Activated naive CD4-positive, alpha-beta T cell treated with anti-CD3 and anti-CD28 coated beads for 36 hours (primary cell): ENCODE results near the gene MARCHF10. TPM values are rescaled to one million over a fixed set of nuclear protein-coding genes. Genes with fewer than 3 reads are reported as not detected.
A peak's percentile ranks its signal among the peaks of the same experiment; 100 is the strongest.

ENCODE experiments used
- CTCF ChIA-PET: fragments of 350-600 bp; sonication (Branson Sonifier 250); formaldehyde crosslinking; loops from one replicate; lab custom pipeline; 2021; ENCODE audit warnings: antibody characterized with exemption; lab: Charles Lee
- DNase-seq: peaks from one replicate; pipeline ENCODE4 v3.0.0-alpha.2; 2020
- H3K27ac Mint-ChIP-seq: one replicate; pipeline ENCODE4 v1.8.0; 2021; ENCODE audit warnings: mild to moderate bottlenecking, mixed read lengths
- H3K27me3 Mint-ChIP-seq: one replicate; pipeline ENCODE4 v1.8.0; 2021; ENCODE audit warnings: low read depth, mixed read lengths
- H3K36me3 Mint-ChIP-seq: one replicate; pipeline ENCODE4 v1.8.0; 2021; ENCODE audit warnings: low read depth, mixed read lengths
- H3K4me1 Mint-ChIP-seq: one replicate; pipeline ENCODE4 v1.8.0; 2021; ENCODE audit warnings: low read depth, mixed read lengths
- H3K4me3 Mint-ChIP-seq: one replicate; pipeline ENCODE4 v1.8.0; 2021; ENCODE audit warnings: mild to moderate bottlenecking, moderate library complexity, mixed read lengths
- H3K9me3 Mint-ChIP-seq: one replicate; pipeline ENCODE4 v1.8.0; 2021; ENCODE audit warnings: mixed read lengths
- intact Hi-C: fragments of 100-400 bp; cut with micrococcal nuclease; formaldehyde crosslinking; loops from one replicate; pipeline ENCODE4 v1.15.1; 2023
- total RNA-seq, 2 experiments: library from RNA; stranded (reverse); gene quantifications; one replicate each; pipeline ENCODE4 v1.2.3, GENCODE V29; 2021

MARCHF10 gene
- total RNA-seq, 2 experiments from 2014 or later: not detected

DNA sequence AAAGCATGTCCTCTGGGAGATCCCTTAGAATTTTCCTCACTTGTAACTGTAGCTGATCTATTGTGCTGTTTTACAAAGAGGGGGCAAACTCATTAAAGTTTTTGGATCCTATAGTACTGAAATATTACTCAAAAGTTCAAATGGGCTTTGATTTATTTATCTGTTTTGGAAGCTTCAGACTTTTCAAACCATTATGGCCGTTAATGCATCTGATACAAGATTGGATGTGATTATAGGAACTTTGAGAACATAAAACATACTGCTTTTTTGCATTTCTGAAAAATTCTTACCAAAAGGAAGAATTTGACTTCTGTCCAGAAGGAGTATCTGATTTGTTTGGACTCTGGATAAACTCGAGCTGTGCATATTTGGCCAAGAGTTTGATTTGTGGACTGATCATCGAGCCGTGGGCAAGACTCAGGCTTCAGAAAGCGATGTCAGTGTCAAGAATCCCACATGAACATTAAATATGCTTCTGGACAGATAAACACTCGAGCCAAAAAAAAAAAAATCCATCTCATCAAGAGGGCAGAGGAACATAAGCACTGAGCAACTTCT is 8.2 kb upstream of the MARCHF10 start:
- CTCF ChIA-PET: no interaction called here
- H3K27ac Mint-ChIP-seq: no peak overlapping the region
- no peak for DNase-seq
- intact Hi-C loops: no loop called here
- H3K9me3 Mint-ChIP-seq: peaks cover 8% of the 10 kb centered on the region
- peaks cover 6% of the 10 kb centered on the region for H3K4me1 Mint-ChIP-seq
- no peak overlapping the region for H3K4me3 Mint-ChIP-seq
- no peaks in the 10 kb centered on the region for H3K36me3 Mint-ChIP-seq
- peaks cover 11% of the 10 kb centered on the region for H3K27me3 Mint-ChIP-seq

DNA sequence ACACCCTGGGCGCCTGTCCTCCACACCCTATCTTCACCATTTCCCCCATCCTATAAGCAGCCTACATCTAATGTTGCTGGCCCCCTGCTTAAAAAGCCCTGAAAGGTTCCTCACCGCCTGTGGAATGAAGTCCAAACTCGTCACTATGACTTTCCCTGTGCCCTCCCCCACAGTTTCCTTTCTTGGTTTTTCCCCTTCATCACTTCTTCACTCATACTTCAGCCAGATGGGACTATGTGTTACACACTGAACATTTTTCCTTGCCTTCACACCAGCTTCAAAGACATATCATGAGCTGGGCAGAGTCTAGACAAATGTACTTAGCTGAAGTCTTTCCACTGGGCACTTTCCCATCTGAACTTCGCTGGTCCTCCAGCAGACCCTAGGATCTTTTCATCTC is 1.5 kb upstream of the MARCHF10 start:
- Mint-ChIP-seq H3K36me3 (no peaks in the 10 kb centered on the region), H3K27me3 (peaks cover 31% of the 10 kb centered on the region), H3K4me1 (peaks cover 5% of the 10 kb centered on the region), H3K4me3 (no peak overlapping the region), H3K27ac (no peak overlapping the region), H3K9me3 (peaks cover 8% of the 10 kb centered on the region)
- DNase-seq: no peak
- CTCF ChIA-PET: no interaction called here
- intact Hi-C loops: no loop called here

DNA sequence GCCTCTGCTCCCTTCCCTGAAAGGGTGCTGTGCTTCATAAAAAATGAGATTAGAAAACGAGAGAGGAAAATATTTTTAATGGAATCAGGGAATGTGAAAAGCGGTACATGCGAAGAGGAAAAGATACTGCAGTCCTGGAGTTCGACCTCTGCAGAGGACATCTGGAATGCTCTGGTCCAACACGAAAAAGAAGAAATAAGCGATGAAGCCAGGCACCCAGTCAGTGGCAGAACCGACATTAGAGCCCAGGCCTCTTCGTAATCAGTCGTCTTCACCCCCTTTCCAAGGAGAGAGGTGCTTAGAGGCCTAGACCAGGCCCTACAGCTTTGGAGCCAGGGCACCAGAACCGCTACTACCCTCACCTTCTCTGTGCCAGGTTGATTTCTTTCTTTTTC is 459 bp upstream of the MARCHF10 start:
- Mint-ChIP-seq H3K36me3 (no peaks in the 10 kb centered on the region), H3K4me3 (no peak overlapping the region), H3K27ac (no peak overlapping the region), H3K4me1 (peaks cover 5% of the 10 kb centered on the region), H3K27me3 (peaks cover 40% of the 10 kb centered on the region), H3K9me3 (peaks cover under 1% of the 10 kb centered on the region)
- intact Hi-C loops: no loop called here
- CTCF ChIA-PET: interaction anchor here (0.7 kb wide), 1 partner anchor 45 kb away, joined by 3 read pairs; no protein-coding TSS in a partner anchor
- no peak for DNase-seq

DNA sequence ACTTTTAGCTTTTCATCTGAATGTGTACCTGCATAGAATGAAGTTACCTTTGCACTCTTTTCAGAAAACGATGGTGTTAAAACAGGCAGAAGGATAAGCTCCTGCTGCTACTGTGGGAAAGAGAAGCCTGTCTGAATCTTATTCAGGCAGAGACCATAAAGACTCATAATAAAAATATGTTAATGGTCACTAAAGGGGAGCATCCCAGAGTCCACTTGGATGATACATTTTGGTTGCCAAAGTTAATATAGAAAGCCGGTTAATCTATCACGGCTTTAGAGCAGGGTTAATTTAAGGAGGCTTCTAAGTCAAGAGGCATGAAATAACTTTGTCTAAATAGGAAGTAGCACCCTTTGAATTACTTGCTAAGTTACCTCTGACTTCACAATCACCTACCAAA is 2.9 kb downstream of the MARCHF10 start:
- H3K4me3 Mint-ChIP-seq: no peak overlapping the region
- no peak for DNase-seq
- H3K36me3 Mint-ChIP-seq: no peaks in the 10 kb centered on the region
- CTCF ChIA-PET: no interaction called here
- intact Hi-C loops: no loop called here
- no peak overlapping the region for H3K27ac Mint-ChIP-seq
- H3K4me1 Mint-ChIP-seq: peaks cover 5% of the 10 kb centered on the region
- H3K27me3 Mint-ChIP-seq: peaks cover 47% of the 10 kb centered on the region
- H3K9me3 Mint-ChIP-seq: no peaks in the 10 kb centered on the region

DNA sequence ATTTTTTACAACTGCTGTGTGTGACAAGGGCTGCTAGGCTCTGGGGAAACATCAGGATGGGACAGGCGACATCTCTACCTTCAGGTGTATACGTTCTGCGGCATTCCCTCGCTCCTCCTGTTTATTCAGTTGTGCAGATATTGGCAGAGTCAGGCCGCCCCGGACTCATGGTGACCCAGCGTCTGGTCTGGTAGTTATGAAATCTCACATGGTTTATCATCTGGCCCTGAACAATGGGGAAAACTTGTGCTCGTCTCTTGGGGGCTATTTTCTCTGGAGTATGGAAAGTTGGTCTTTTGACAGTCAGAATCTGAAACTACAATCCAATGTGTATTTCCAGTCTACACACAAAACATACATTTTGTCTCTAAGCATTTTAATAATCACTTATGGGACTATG is 3.3 kb downstream of the MARCHF10 start:
- H3K27ac Mint-ChIP-seq: no peak overlapping the region
- H3K27me3 Mint-ChIP-seq: peaks cover 48% of the 10 kb centered on the region

DNA sequence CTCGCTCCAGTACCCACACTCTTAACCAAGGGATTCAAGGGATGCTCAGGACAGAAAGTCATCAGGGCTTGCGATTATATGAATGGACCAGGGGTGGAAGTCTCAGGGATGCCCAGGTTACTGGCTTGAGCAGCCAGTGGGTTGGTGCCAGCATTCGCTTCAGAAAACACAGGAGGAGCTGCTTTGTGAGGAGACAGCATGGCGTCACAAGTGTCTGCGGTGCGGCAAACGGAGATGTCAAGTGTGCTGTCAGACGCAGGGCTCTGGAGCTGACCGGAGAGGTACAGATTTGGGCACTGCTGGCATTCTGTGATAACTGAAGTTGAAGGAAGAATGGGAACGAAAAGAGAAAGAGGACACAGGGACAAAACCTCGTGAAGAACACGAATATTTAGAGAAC is 4.1 kb downstream of the MARCHF10 start:
- H3K27ac Mint-ChIP-seq: no peak overlapping the region
- intact Hi-C loops: no loop called here
- H3K36me3 Mint-ChIP-seq: no peaks in the 10 kb centered on the region
- peaks cover 50% of the 10 kb centered on the region for H3K27me3 Mint-ChIP-seq
- no peaks in the 10 kb centered on the region for H3K4me1 Mint-ChIP-seq
- DNase-seq: no peak
- CTCF ChIA-PET: no interaction called here
- no peak overlapping the region for H3K4me3 Mint-ChIP-seq
- no peaks in the 10 kb centered on the region for H3K9me3 Mint-ChIP-seq

More for the DNA sequence above, 3.3 kb downstream of the MARCHF10 start:
- DNase-seq: no peak
- Mint-ChIP-seq H3K4me3 (no peak overlapping the region), H3K4me1 (peaks cover 5% of the 10 kb centered on the region), H3K36me3 (no peaks in the 10 kb centered on the region), H3K9me3 (no peaks in the 10 kb centered on the region)
- intact Hi-C loops: no loop called here
- CTCF ChIA-PET: no interaction called here

DNA sequence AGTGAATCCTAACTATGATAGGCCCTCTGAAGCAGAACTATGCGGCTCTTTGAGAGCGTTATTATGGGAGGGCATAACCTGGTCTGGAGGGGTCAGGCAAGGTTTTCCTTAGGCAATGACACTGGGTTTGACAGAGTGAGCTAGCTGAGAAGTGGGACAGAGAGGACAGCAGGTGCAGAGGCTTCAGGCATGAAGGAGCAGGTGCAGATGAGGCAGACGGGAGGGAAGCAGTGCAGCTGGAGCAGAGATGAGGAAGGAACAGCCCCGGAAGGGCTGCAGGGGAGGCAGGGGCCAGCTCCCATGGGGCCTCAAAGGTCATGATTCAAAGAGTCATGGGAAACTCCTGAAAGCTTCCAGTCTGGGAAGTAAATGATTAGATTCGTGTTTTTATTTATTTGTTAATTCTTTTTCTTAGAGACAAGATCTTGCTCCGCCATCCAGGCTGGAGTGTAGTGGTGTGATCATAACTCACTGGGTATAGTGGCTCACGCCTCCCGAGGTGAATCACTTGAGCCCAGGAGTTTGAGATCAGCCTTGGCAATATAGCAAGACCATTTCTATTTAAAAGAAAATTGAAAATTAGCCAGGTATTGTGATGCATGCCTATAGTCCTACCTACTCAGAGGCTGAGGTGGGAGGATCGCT is 5.4 kb downstream of the MARCHF10 start:
- CTCF ChIA-PET: no interaction called here
- Mint-ChIP-seq H3K4me3 (no peak overlapping the region), H3K9me3 (no peaks in the 10 kb centered on the region), H3K27ac (no peak overlapping the region), H3K27me3 (peaks cover 50% of the 10 kb centered on the region), H3K36me3 (no peaks in the 10 kb centered on the region), H3K4me1 (no peaks in the 10 kb centered on the region)
- no peak for DNase-seq
- intact Hi-C loops: no loop called here

DNA sequence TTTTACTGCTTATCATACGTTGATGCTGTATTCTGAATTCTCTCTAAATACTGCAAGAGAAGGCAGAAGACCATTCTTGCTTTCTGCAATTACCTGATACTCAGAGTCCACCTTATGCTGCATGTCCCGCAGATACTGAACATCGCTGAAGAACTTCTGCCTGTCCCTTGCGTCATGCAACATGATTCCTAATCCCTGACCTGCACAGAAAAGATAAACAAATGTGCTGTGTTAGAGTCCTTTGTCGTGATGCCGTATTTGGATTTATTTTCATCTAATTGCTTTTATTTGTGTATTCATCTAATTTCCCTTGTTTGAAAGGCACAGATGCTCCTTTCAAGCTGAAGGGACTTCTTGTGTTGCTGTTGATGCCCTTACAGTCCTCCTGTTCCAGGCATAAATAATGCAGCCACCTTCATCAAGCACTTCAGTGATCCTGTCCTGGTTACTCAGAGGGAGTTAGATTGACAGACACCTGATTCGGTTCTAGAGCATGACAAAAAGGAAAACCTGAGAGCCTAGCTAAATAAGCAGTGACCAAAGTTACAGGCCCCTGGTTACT is 6.5 kb downstream of the MARCHF10 start:
- no peaks in the 10 kb centered on the region for H3K4me1 Mint-ChIP-seq
- peaks cover 42% of the 10 kb centered on the region for H3K27me3 Mint-ChIP-seq
- no peak for DNase-seq
- H3K36me3 Mint-ChIP-seq: no peaks in the 10 kb centered on the region
- H3K27ac Mint-ChIP-seq: no peak overlapping the region
- no peaks in the 10 kb centered on the region for H3K9me3 Mint-ChIP-seq
- CTCF ChIA-PET: no interaction called here
- intact Hi-C loops: no loop called here
- no peak overlapping the region for H3K4me3 Mint-ChIP-seq

DNA sequence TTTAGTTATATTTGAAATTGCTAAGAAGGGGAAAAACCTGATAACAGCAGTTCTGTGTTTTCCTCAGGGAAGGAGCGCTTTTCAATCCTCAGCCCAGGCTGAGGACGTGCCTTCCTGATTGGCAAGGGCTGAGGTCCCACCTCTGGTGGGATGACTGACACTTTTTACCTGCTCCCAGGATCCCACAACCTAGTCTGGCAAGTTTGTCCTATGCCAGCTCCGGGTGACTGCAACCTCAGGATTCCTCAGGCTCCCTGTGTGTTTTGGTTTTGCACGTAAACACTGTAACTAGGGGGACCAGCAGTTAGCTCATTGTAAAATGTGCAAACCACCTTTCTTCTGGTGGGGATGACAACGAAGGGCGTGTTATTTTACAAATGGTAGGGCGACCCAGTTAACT is 7.5 kb downstream of the MARCHF10 start:
- Mint-ChIP-seq H3K9me3 (no peaks in the 10 kb centered on the region), H3K4me3 (no peak overlapping the region), H3K4me1 (no peaks in the 10 kb centered on the region), H3K27ac (no peak overlapping the region), H3K27me3 (peaks cover 35% of the 10 kb centered on the region), H3K36me3 (no peaks in the 10 kb centered on the region)
- intact Hi-C loops: no loop called here
- CTCF ChIA-PET: no interaction called here
- no peak for DNase-seq

DNA sequence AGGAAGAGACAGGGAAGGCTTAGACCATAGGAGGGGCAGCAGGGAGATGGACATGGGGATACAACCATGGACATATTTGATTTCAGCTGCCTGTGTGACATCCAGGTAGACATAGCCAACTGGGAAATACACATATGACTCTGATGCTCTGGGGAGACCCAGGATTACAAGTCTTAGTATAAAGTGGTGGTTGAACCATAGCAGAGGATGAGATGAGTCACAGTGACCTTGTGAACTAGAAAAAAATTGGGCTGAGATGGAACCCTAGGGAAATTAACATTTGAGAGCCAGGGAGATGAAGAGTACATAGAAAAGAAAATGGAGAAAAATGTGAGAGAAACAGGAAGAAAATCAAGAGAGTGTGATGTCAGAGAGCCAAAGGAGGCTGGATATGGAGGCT is 10.2 kb downstream of the MARCHF10 start:
- H3K9me3 Mint-ChIP-seq: no peaks in the 10 kb centered on the region
- H3K4me1 Mint-ChIP-seq: peaks cover 9% of the 10 kb centered on the region
- intact Hi-C loops: no loop called here
- no peak overlapping the region for H3K27ac Mint-ChIP-seq
- CTCF ChIA-PET: no interaction called here
- H3K4me3 Mint-ChIP-seq: no peak overlapping the region
- no peaks in the 10 kb centered on the region for H3K36me3 Mint-ChIP-seq
- DNase-seq: no peak
- H3K27me3 Mint-ChIP-seq: peaks cover 25% of the 10 kb centered on the region

DNA sequence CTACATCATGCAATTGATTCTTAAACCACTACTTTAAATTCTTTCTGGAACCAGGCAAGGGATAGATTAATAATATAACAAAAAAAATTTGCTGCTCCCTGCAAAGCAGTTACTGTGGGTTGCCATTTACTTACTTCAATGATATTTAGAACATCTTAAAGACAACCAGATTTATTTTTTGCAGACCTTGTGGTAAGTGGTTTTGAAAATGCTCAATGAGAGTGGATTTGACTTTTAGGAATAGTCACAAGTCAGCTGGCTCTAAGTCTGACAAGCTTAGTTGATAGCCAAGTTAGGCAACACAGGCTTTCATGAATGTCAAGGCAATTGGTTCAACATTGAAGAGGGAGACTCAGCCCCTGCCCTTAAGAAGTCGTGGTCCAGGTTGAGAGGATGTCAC is 11.8 kb downstream of the MARCHF10 start:
- Mint-ChIP-seq H3K9me3 (no peaks in the 10 kb centered on the region), H3K4me3 (no peak overlapping the region), H3K27ac (no peak overlapping the region), H3K4me1 (peaks cover 9% of the 10 kb centered on the region), H3K27me3 (peaks cover 18% of the 10 kb centered on the region), H3K36me3 (no peaks in the 10 kb centered on the region)
- DNase-seq: no peak
- CTCF ChIA-PET: no interaction called here
- intact Hi-C loops: no loop called here

DNA sequence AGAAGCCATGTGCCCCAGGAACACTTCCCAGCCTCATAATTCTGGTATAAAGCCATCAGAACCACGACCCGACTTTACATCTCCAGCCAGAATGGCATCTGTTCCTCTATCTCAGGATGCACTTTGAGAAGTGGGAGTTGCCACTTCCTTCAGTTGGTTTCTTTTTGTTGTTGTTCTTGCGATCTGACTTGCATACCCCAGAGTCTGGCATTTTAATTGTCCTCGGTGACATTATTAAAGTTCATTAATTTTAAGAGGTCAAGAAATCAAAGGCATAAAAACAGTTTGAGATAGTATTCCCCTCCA is 13.5 kb downstream of the MARCHF10 start:
- Mint-ChIP-seq H3K9me3 (no peaks in the 10 kb centered on the region), H3K4me3 (peak overlapping the region; percentile 17), H3K27ac (no peak overlapping the region), H3K4me1 (peaks cover 9% of the 10 kb centered on the region), H3K27me3 (peaks cover 17% of the 10 kb centered on the region), H3K36me3 (no peaks in the 10 kb centered on the region)
- DNase-seq: no peak
- CTCF ChIA-PET: interaction anchor here (0.6 kb wide), 2 partner anchors 132 to 486 kb away, joined by 4 read pairs; no protein-coding TSS in a partner anchor
- intact Hi-C loops: loop anchor here (2.0 kb wide), 1 partner anchor 174 kb away; no protein-coding TSS in a partner anchor
